ENCODE results near the gene PTPN23.

The PTPN23 gene

DNA sequence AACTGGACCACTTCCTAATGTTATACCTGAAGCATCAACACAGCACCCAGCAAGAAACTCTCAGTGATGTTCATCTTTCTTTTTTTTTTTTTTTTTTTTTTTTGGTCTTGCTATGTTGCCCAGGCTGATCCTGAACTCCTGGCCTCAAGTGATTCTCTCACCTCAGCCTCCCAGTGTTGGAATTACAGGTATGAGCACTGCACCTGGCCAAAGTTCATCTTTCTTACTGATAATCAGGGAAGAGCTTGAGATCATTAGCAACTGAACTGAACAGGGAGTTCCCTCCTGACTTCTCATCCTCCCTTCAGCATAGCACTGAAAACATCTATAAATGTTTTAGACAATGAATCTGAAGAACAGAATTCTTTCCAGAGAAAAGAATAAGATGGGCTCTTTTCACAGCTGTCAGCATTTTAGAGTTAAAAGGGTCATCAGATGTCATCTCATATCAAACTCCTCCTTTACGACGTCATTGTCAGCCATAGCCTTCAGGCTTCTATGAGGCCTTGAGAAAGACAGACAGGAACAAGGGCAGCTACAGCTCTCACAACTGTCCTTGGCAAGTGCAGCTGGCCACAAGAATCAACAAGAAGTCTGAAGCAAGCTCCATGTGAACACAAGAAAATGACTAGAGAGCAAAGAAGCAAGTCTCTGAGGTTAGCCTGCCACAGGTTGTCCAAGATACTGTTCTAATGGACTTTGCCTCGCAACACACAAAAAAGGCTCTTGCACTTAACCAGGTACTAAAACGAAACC is 61.2 kb downstream of the PTPN23 start:
- Histone ChIP-seq H3K4me3 (ENCODE audit: insufficient read depth, low read length, poor library complexity, severe bottlenecking) (no peak overlapping the region), H3K79me2 (ENCODE audit: insufficient read depth, low read length) (peaks cover 61% of the 10 kb centered on the region), H3K27ac (ENCODE audit: low read depth, low read length) (no peak overlapping the region), H3K4me2 (ENCODE audit: low read depth, low read length, poor library complexity, severe bottlenecking) (no peak overlapping the region), H3K9me2 (replicated peaks; ENCODE audit: insufficient read depth, low read length) (no peaks in the 10 kb centered on the region), H3F3A (ENCODE audit: insufficient read depth) (no peaks in the 10 kb centered on the region), H4K20me1 (ENCODE audit: low read depth, low read length) (no peaks in the 10 kb centered on the region), H3K9ac (ENCODE audit: low read length) (no peak overlapping the region), H3K27me3 (ENCODE audit: low read length) (no peaks in the 10 kb centered on the region), H3K36me3 (ENCODE audit: low read length) (peaks cover 6% of the 10 kb centered on the region; the same call in 1 of the 2 replicates), H3K9me3 (ENCODE audit: insufficient read depth, low read length) (no peaks in the 10 kb centered on the region), H2AFZ (ENCODE audit: low read depth, low read length, severe bottlenecking) (no peak overlapping the region)
- no peak for TF ChIP-seq EZH2phosphoT487 (conservative IDR thresholded peaks at IDR 0.05; ENCODE audit: low read length)
- TF ChIP-seq, protein P1, sequence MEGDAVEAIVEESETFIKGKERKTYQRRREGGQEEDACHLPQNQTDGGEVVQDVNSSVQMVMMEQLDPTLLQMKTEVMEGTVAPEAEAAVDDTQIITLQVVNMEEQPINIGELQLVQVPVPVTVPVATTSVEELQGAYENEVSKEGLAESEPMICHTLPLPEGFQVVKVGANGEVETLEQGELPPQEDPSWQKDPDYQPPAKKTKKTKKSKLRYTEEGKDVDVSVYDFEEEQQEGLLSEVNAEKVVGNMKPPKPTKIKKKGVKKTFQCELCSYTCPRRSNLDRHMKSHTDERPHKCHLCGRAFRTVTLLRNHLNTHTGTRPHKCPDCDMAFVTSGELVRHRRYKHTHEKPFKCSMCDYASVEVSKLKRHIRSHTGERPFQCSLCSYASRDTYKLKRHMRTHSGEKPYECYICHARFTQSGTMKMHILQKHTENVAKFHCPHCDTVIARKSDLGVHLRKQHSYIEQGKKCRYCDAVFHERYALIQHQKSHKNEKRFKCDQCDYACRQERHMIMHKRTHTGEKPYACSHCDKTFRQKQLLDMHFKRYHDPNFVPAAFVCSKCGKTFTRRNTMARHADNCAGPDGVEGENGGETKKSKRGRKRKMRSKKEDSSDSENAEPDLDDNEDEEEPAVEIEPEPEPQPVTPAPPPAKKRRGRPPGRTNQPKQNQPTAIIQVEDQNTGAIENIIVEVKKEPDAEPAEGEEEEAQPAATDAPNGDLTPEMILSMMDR (IDR thresholded peaks at IDR 0.05; ENCODE audit: insufficient read depth, low read length, poor library complexity, severe bottlenecking), result no peak

DNA sequence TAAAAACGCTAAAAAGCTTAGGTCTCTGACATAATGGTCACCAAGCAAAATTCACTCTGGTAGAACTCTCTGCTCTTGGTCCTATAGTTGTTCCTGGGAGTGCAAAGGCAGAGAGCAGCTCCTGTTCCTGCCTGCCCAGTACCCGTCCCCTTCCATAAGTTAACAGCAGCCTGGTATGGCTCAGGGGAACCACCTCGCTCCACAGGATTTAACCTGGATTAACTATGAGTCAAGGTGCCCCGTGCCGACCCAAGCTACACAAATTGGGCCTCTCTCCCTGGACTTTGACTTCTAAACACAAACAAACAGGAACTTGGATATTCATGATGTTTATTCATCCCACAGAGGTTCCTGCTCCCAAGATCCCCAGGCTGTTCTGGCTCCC is 62.8 kb downstream of the PTPN23 start:
- no peaks in the 10 kb centered on the region for H3K9me3 ChIP-seq (ENCODE audit: insufficient read depth, low read length)
- H3K79me2 ChIP-seq (ENCODE audit: insufficient read depth, low read length), result peaks cover 76% of the 10 kb centered on the region
- no peak overlapping the region for H3K4me2 ChIP-seq (ENCODE audit: low read depth, low read length, poor library complexity, severe bottlenecking)
- no peak overlapping the region for H3K4me3 ChIP-seq (ENCODE audit: insufficient read depth, low read length, poor library complexity, severe bottlenecking)
- no peaks in the 10 kb centered on the region for H3K9me2 ChIP-seq (replicated peaks; ENCODE audit: insufficient read depth, low read length)
- H3K27me3 ChIP-seq (ENCODE audit: low read length), result no peaks in the 10 kb centered on the region
- H3K27ac ChIP-seq (ENCODE audit: low read depth, low read length), result no peak overlapping the region
- H3K9ac ChIP-seq (ENCODE audit: low read length), result no peak overlapping the region
- TF ChIP-seq, protein P1 (IDR thresholded peaks at IDR 0.05; ENCODE audit: insufficient read depth, low read length, poor library complexity, severe bottlenecking), result no peak
- no peak for TF ChIP-seq EZH2phosphoT487 (conservative IDR thresholded peaks at IDR 0.05; ENCODE audit: low read length)
- no peaks in the 10 kb centered on the region; the same call in 1 of the 2 replicates for H3F3A ChIP-seq (ENCODE audit: insufficient read depth)
- no peaks in the 10 kb centered on the region for H3K36me3 ChIP-seq (ENCODE audit: low read length)
- no peak overlapping the region for H2AFZ ChIP-seq (ENCODE audit: low read depth, low read length, severe bottlenecking)
- H4K20me1 ChIP-seq (ENCODE audit: low read depth, low read length), result no peaks in the 10 kb centered on the region

DNA sequence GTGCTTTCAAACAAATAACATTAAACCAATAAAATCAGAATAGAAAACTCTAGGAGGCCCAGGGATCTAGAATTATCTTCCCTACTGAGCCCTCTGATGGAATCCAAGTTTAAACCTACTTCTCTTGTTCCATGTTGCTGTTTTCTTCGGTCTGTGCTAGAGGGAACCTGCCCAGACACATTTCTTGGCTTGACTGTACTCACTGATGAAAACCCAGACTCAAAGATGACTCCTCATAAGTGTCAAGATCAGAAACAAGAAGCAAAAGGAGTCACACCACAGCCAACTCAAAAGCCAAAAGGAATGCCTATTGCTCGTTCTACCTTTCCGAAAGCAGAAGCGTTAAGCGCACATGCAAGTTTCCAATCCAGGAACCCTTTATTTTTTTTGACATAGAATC is 63.3 kb downstream of the PTPN23 start:
- no peaks in the 10 kb centered on the region for H3K27me3 ChIP-seq (ENCODE audit: low read length)
- H3K9ac ChIP-seq (ENCODE audit: low read length), result no peak overlapping the region
- H3F3A ChIP-seq (ENCODE audit: insufficient read depth), result no peaks in the 10 kb centered on the region; the same call in 1 of the 2 replicates
- no peak overlapping the region for H3K27ac ChIP-seq (ENCODE audit: low read depth, low read length)
- TF ChIP-seq EZH2phosphoT487 (conservative IDR thresholded peaks at IDR 0.05; ENCODE audit: low read length), result no peak
- TF ChIP-seq, protein P1 (IDR thresholded peaks at IDR 0.05; ENCODE audit: insufficient read depth, low read length, poor library complexity, severe bottlenecking), result no peak
- peaks cover 81% of the 10 kb centered on the region for H3K79me2 ChIP-seq (ENCODE audit: insufficient read depth, low read length)
- no peaks in the 10 kb centered on the region for H4K20me1 ChIP-seq (ENCODE audit: low read depth, low read length)
- H3K36me3 ChIP-seq (ENCODE audit: low read length), result no peaks in the 10 kb centered on the region
- H3K4me2 ChIP-seq (ENCODE audit: low read depth, low read length, poor library complexity, severe bottlenecking), result no peak overlapping the region
- H3K9me2 ChIP-seq (replicated peaks; ENCODE audit: insufficient read depth, low read length), result no peaks in the 10 kb centered on the region
- no peak overlapping the region for H2AFZ ChIP-seq (ENCODE audit: low read depth, low read length, severe bottlenecking)
- H3K9me3 ChIP-seq (ENCODE audit: insufficient read depth, low read length), result no peaks in the 10 kb centered on the region
- H3K4me3 ChIP-seq (ENCODE audit: insufficient read depth, low read length, poor library complexity, severe bottlenecking), result no peak overlapping the region
